ENCODE data around the gene ABCA2. TPM values are rescaled to one million over a fixed set of nuclear protein-coding genes. Genes with fewer than 3 reads are reported as not detected.

Gene ABCA2
- total RNA-seq, 4 donors from 2014 or later, result 15.4 to 31.5 (median 25.9) TPM

DNA sequence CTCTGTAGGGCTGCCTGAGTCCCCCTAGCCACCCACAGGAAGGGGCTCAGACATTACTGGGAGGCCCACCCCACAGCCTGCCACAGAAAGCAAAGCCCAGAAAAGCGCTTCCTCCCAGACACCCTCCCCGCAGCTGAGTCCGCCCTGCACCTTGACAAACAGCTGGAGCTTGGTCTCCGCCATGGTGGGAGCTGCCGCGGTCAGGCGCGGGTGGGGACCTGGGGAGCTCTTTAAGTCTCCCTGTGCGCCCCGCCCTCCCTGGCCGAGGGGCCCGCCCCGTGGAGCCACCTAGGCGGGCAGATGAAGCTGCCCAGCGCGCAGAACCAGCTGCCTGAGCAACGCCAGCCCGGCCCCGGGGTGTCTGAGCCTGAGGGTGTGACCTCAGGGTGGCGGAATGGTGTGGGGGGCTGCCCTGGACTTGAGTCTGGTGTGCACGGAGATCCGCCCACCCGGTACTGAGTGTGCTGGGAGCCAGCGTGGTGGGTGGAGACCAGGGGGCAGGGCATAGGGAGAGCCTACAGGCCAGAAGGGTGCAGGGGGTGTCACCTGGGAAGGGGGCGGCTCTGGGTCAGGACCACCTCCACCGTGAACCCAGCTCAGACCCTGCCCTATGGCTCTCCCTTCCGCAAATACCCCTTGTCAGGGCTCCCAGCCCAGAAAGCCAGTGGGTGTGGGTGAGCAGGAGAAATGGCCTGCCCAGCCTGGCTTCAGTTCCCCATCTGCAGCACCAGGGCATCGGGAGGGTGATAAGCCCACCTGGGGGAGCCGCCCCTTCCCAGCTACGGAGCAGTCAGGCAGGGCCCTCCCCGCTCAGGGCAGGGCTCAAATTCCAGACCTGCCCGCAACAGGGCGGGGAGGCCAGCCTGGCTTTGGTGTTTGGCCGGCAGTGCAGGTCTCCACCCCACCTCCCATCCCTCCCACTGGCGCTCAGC is 31.4 kb downstream of the ABCA2 start, which contains the start of gene CLIC3:
Gene CLIC3 (minus strand): TSS at position 208 of the 932 bp plus-strand sequence. CDS start 25 bp downstream, at position 183.
- ATAC-seq (ENCODE audit: low FRiP score), result peak; percentile 19
- no peak for DNase-seq (ENCODE audit: low spot score)
- TF ChIP-seq CTCF (IDR thresholded peaks at IDR 0.05), result no peak

GRCh38 chr9:136995772-136996311 is 32.2 kb downstream of the ABCA2 start:
- TF ChIP-seq CTCF (IDR thresholded peaks at IDR 0.05), result no peak
- ATAC-seq (ENCODE audit: low FRiP score), result no peak
- DNase-seq (ENCODE audit: low spot score), result no peak

GRCh38 chr9:136995362-136995761 is 32.7 kb downstream of the ABCA2 start:
- DNase-seq (ENCODE audit: low spot score), result no peak
- no peak for TF ChIP-seq CTCF (IDR thresholded peaks at IDR 0.05)
- no peak for ATAC-seq (ENCODE audit: low FRiP score)

- no peak for ATAC-seq (ENCODE audit: low FRiP score)
- no peak for DNase-seq (ENCODE audit: low spot score)
- TF ChIP-seq CTCF (IDR thresholded peaks at IDR 0.05), result no peak
These were observed 33.2 kb downstream of the ABCA2 start for GRCh38 chr9:136994888-136995230.

- ATAC-seq (ENCODE audit: low FRiP score), result no peak
These were observed 33.7 kb downstream of the ABCA2 start for GRCh38 chr9:136994180-136994887.

GRCh38 chr9:136992819-136993369 is 35.1 kb downstream of the ABCA2 start:
- ATAC-seq (ENCODE audit: low FRiP score) (no peak), DNase-seq (ENCODE audit: low spot score) (no peak)
- no peak for TF ChIP-seq CTCF (IDR thresholded peaks at IDR 0.05)

More at GRCh38 chr9:136994180-136994887, 33.7 kb downstream of the ABCA2 start:
- no peak for DNase-seq (ENCODE audit: low spot score)
- TF ChIP-seq CTCF (IDR thresholded peaks at IDR 0.05), result no peak
